ENCODE data around the gene FOS. TPM values are rescaled to one million over a fixed set of nuclear protein-coding genes. Genes with fewer than 3 reads are reported as not detected.

FOS gene
- total RNA-seq (1,673 TPM), polyA plus RNA-seq (100 to 1,000 TPM in 2 of 4 donors, 10 to 100 TPM in 2; 56.8 to 145 (median 104) TPM)

GRCh38 chr14:75278422-75279152 lies at the start of gene FOS:
Gene FOS, plus strand, starts transcription at chr14:75278828. Its CDS starts 155 bp downstream, at chr14:75278983.
- Histone ChIP-seq H3K9me3 (ENCODE audit: control insufficient read depth in 2 of 2, low read length in 2 of 2) (no peaks in the 10 kb centered on the region), H3K4me1 (ENCODE audit: control insufficient read depth, insufficient read depth, low read length, poor library complexity, severe bottlenecking) (peaks cover 33% of the 10 kb centered on the region), H3K27me3 (ENCODE audit: control insufficient read depth, insufficient read depth, low read length) (peaks cover 21% of the 10 kb centered on the region), H3K27ac (ENCODE audit: insufficient read depth, low read length, poor library complexity, severe bottlenecking) (peak within 1 kb of the TSS; percentile 87), H3K4me3 (ENCODE audit: low read depth, low read length) (peak within 1 kb of the TSS; percentile 87), H3K36me3 (ENCODE audit: control insufficient read depth, insufficient read depth, low read length) (peaks cover 18% of the 10 kb centered on the region)
- peak within 1 kb of the TSS; percentile 90 to 96 (median 91) for H3K4me3 Mint-ChIP-seq
- peaks cover 7 to 39% (median 26%) of the 10 kb centered on the region in 4 donors for H3K4me1 Mint-ChIP-seq
- DNase-seq (peak; percentile 90 to 98 (median 91)), ATAC-seq (ENCODE audit: low read depth in 2 of 2) (peak; percentile 88 to 91)
- peaks cover 0 to 3% (median 0%) of the 10 kb centered on the region in 7 donors for H3K9me3 Mint-ChIP-seq
- H3K27ac Mint-ChIP-seq: peak within 1 kb of the TSS; percentile 89 to 99 (median 98)
- H3K36me3 Mint-ChIP-seq: peaks cover 10% of the 10 kb centered on the region
- peaks cover 77% of the 10 kb centered on the region for H3K27me3 Mint-ChIP-seq

- Histone ChIP-seq H3K27ac (ENCODE audit: insufficient read depth, low read length, poor library complexity, severe bottlenecking) (no peak overlapping the region), H3K36me3 (ENCODE audit: control insufficient read depth, insufficient read depth, low read length) (no peaks in the 10 kb centered on the region), H3K9me3 (ENCODE audit: control insufficient read depth in 2 of 2, low read length in 2 of 2) (no peaks in the 10 kb centered on the region), H3K27me3 (ENCODE audit: control insufficient read depth, insufficient read depth, low read length) (no peaks in the 10 kb centered on the region), H3K4me3 (ENCODE audit: low read depth, low read length) (no peak overlapping the region), H3K4me1 (ENCODE audit: control insufficient read depth, insufficient read depth, low read length, poor library complexity, severe bottlenecking) (peaks cover 24% of the 10 kb centered on the region)
- Mint-ChIP-seq H3K9me3 (no peaks in the 10 kb centered on the region), H3K36me3 (no peaks in the 10 kb centered on the region), H3K4me1 (peaks cover 10 to 46% (median 25%) of the 10 kb centered on the region in 4 donors), H3K27ac (peak overlapping the region; percentile 35 to 80 (median 73)), H3K4me3 (no peak overlapping the region), H3K27me3 (peaks cover 4% of the 10 kb centered on the region)
- DNase-seq (no peak), ATAC-seq (ENCODE audit: low read depth in 2 of 2) (no peak)
These were observed 48.9 kb upstream of the FOS start for GRCh38 chr14:75229661-75230139.

GRCh38 chr14:75230140-75230792 lies 48.4 kb upstream of the FOS start:
- no peaks in the 10 kb centered on the region for H3K9me3 ChIP-seq (ENCODE audit: control insufficient read depth in 2 of 2, low read length in 2 of 2)
- Mint-ChIP-seq H3K27ac (peak overlapping the region; percentile 61 to 80 (median 73)), H3K9me3 (no peaks in the 10 kb centered on the region), H3K36me3 (no peaks in the 10 kb centered on the region), H3K4me1 (peaks cover 10 to 46% (median 25%) of the 10 kb centered on the region in 4 donors), H3K4me3 (peak overlapping the region in 1 of 4 donors; percentile 68), H3K27me3 (peaks cover 4% of the 10 kb centered on the region)
- no peaks in the 10 kb centered on the region for H3K27me3 ChIP-seq (ENCODE audit: control insufficient read depth, insufficient read depth, low read length)
- peaks cover 24% of the 10 kb centered on the region for H3K4me1 ChIP-seq (ENCODE audit: control insufficient read depth, insufficient read depth, low read length, poor library complexity, severe bottlenecking)
- H3K27ac ChIP-seq (ENCODE audit: insufficient read depth, low read length, poor library complexity, severe bottlenecking): no peak overlapping the region
- H3K36me3 ChIP-seq (ENCODE audit: control insufficient read depth, insufficient read depth, low read length): no peaks in the 10 kb centered on the region
- ATAC-seq (ENCODE audit: low read depth in 2 of 2): peak; percentile 47 to 54
- peak in 2 of 3 donors; percentile 36 to 51 for DNase-seq
- no peak overlapping the region for H3K4me3 ChIP-seq (ENCODE audit: low read depth, low read length)

- Mint-ChIP-seq H3K9me3 (no peaks in the 10 kb centered on the region), H3K4me3 (peak overlapping the region in 1 of 4 donors; percentile 18), H3K27ac (peak overlapping the region in 1 of 3 donors; percentile 80), H3K36me3 (no peaks in the 10 kb centered on the region), H3K27me3 (peaks cover 4% of the 10 kb centered on the region), H3K4me1 (peaks cover 10 to 46% (median 25%) of the 10 kb centered on the region in 4 donors)
- Histone ChIP-seq H3K9me3 (ENCODE audit: control insufficient read depth in 2 of 2, low read length in 2 of 2) (no peaks in the 10 kb centered on the region), H3K36me3 (ENCODE audit: control insufficient read depth, insufficient read depth, low read length) (no peaks in the 10 kb centered on the region), H3K4me3 (ENCODE audit: low read depth, low read length) (no peak overlapping the region), H3K27ac (ENCODE audit: insufficient read depth, low read length, poor library complexity, severe bottlenecking) (no peak overlapping the region), H3K4me1 (ENCODE audit: control insufficient read depth, insufficient read depth, low read length, poor library complexity, severe bottlenecking) (peaks cover 24% of the 10 kb centered on the region), H3K27me3 (ENCODE audit: control insufficient read depth, insufficient read depth, low read length) (no peaks in the 10 kb centered on the region)
- DNase-seq (no peak), ATAC-seq (ENCODE audit: low read depth in 2 of 2) (no peak)
These were observed 47.3 kb upstream of the FOS start for GRCh38 chr14:75231320-75231719.

- Histone ChIP-seq H3K4me3 (ENCODE audit: low read depth, low read length) (no peak overlapping the region), H3K4me1 (ENCODE audit: control insufficient read depth, insufficient read depth, low read length, poor library complexity, severe bottlenecking) (peaks cover 24% of the 10 kb centered on the region), H3K9me3 (ENCODE audit: control insufficient read depth in 2 of 2, low read length in 2 of 2) (no peaks in the 10 kb centered on the region), H3K27me3 (ENCODE audit: control insufficient read depth, insufficient read depth, low read length) (no peaks in the 10 kb centered on the region), H3K27ac (ENCODE audit: insufficient read depth, low read length, poor library complexity, severe bottlenecking) (no peak overlapping the region), H3K36me3 (ENCODE audit: control insufficient read depth, insufficient read depth, low read length) (no peaks in the 10 kb centered on the region)
- Mint-ChIP-seq H3K9me3 (no peaks in the 10 kb centered on the region), H3K27ac (peak overlapping the region in 2 of 3 donors; percentile 47 to 68), H3K36me3 (no peaks in the 10 kb centered on the region), H3K27me3 (no peaks in the 10 kb centered on the region), H3K4me3 (no peak overlapping the region), H3K4me1 (peaks cover 10 to 46% (median 25%) of the 10 kb centered on the region in 4 donors)
- no peak for DNase-seq
- ATAC-seq (ENCODE audit: low read depth in 2 of 2): no peak
These were observed 46.4 kb upstream of the FOS start for GRCh38 chr14:75232191-75232590.

GRCh38 chr14:75232597-75232996 lies 46.0 kb upstream of the FOS start:
- peak; percentile 23 to 73 (median 72) for DNase-seq
- Mint-ChIP-seq H3K27ac (peak overlapping the region; percentile 35 to 68 (median 47)), H3K27me3 (no peaks in the 10 kb centered on the region), H3K36me3 (no peaks in the 10 kb centered on the region), H3K4me1 (peaks cover 10 to 47% (median 25%) of the 10 kb centered on the region in 4 donors), H3K4me3 (no peak overlapping the region), H3K9me3 (no peaks in the 10 kb centered on the region)
- Histone ChIP-seq H3K27ac (ENCODE audit: insufficient read depth, low read length, poor library complexity, severe bottlenecking) (no peak overlapping the region), H3K27me3 (ENCODE audit: control insufficient read depth, insufficient read depth, low read length) (no peaks in the 10 kb centered on the region), H3K4me3 (ENCODE audit: low read depth, low read length) (no peak overlapping the region), H3K9me3 (ENCODE audit: control insufficient read depth in 2 of 2, low read length in 2 of 2) (no peaks in the 10 kb centered on the region), H3K36me3 (ENCODE audit: control insufficient read depth, insufficient read depth, low read length) (no peaks in the 10 kb centered on the region), H3K4me1 (ENCODE audit: control insufficient read depth, insufficient read depth, low read length, poor library complexity, severe bottlenecking) (peaks cover 24% of the 10 kb centered on the region)
- ATAC-seq (ENCODE audit: low read depth in 2 of 2): peak; percentile 91 to 93

- peaks cover 23% of the 10 kb centered on the region for H3K4me1 ChIP-seq (ENCODE audit: control insufficient read depth, insufficient read depth, low read length, poor library complexity, severe bottlenecking)
- H3K4me3 ChIP-seq (ENCODE audit: low read depth, low read length): no peak overlapping the region
- H3K27ac ChIP-seq (ENCODE audit: insufficient read depth, low read length, poor library complexity, severe bottlenecking): no peak overlapping the region
- ATAC-seq (ENCODE audit: low read depth in 2 of 2): no peak
- no peaks in the 10 kb centered on the region for H3K9me3 ChIP-seq (ENCODE audit: control insufficient read depth in 2 of 2, low read length in 2 of 2)
- no peaks in the 10 kb centered on the region for H3K36me3 Mint-ChIP-seq
- no peaks in the 10 kb centered on the region for H3K9me3 Mint-ChIP-seq
- no peak for DNase-seq
- no peaks in the 10 kb centered on the region for H3K36me3 ChIP-seq (ENCODE audit: control insufficient read depth, insufficient read depth, low read length)
- peak overlapping the region; percentile 31 to 57 (median 47) for H3K27ac Mint-ChIP-seq
- no peaks in the 10 kb centered on the region for H3K27me3 ChIP-seq (ENCODE audit: control insufficient read depth, insufficient read depth, low read length)
- H3K4me1 Mint-ChIP-seq: peaks cover 10 to 41% (median 18%) of the 10 kb centered on the region in 4 donors
- no peak overlapping the region for H3K4me3 Mint-ChIP-seq
- H3K27me3 Mint-ChIP-seq: no peaks in the 10 kb centered on the region
These were observed 44.2 kb upstream of the FOS start for GRCh38 chr14:75234173-75235115.
